Gastrocnemius medialis (tissue), 4 donors: ENCODE data around the gene TSPAN5.

Experiments
- POLR2A ChIP-seq, 2 donors: fragments of 450-650 bp; IDR thresholded peaks; one replicate each; pipeline ENCODE4 v1.6.1; 2017; ENCODE audit warnings: antibody characterized with exemption in 2 of 2, mild to moderate bottlenecking in 2 of 2, moderate library complexity in 2 of 2
- TF ChIP-seq, protein P1 (sequence below), 5 experiments: fragments of 450-650 bp in 3 of 5; fragments of 200-600 bp in 2 of 5; sonication (generic) in 2 of 5; IDR thresholded peaks in 4 of 5; conservative IDR thresholded peaks in 1 of 5; 1 replicate in 4 of 5; 2 replicates in 1 of 5; pipeline ENCODE4 v1.5.1; 2016 to 2019; ENCODE audit warnings: antibody characterized with exemption in 5 of 5, mild to moderate bottlenecking in 3 of 5, moderate library complexity in 3 of 5

DNA sequence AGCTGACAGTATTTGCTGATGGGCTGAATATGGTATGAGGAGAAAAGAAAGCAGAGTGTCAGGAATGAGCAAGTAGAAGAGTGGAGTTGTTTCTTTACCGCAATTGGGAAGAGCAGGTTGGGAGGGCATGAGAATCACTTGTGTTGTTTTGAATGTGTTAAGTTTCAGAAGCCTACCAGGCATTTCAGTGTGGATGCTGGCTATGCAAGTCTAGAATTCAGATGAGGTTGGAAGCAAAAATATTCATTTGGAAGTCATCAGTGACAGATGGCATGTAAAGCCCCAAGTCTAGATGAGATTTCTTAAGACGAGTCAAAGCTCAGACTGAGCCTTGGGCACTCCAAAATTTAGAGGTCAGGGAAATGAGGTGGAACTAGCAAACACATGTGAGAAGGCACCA lies 156.4 kb downstream of the TSPAN5 start:
- TF ChIP-seq, protein P1, sequence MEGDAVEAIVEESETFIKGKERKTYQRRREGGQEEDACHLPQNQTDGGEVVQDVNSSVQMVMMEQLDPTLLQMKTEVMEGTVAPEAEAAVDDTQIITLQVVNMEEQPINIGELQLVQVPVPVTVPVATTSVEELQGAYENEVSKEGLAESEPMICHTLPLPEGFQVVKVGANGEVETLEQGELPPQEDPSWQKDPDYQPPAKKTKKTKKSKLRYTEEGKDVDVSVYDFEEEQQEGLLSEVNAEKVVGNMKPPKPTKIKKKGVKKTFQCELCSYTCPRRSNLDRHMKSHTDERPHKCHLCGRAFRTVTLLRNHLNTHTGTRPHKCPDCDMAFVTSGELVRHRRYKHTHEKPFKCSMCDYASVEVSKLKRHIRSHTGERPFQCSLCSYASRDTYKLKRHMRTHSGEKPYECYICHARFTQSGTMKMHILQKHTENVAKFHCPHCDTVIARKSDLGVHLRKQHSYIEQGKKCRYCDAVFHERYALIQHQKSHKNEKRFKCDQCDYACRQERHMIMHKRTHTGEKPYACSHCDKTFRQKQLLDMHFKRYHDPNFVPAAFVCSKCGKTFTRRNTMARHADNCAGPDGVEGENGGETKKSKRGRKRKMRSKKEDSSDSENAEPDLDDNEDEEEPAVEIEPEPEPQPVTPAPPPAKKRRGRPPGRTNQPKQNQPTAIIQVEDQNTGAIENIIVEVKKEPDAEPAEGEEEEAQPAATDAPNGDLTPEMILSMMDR (IDR thresholded peaks at IDR 0.05 in 4 of 5, conservative IDR thresholded peaks at IDR 0.05 in 1 of 5), result no peak
- no peak for TF ChIP-seq POLR2A (IDR thresholded peaks at IDR 0.05)
